GM03348 (cell line): Measurements from ENCODE around the gene FLNC.

Experiments
- DNase-seq: peaks from one replicate; pipeline ENCODE4 v3.0.0; 2012; ENCODE audit warnings: low spot score

The FLNC gene

DNA sequence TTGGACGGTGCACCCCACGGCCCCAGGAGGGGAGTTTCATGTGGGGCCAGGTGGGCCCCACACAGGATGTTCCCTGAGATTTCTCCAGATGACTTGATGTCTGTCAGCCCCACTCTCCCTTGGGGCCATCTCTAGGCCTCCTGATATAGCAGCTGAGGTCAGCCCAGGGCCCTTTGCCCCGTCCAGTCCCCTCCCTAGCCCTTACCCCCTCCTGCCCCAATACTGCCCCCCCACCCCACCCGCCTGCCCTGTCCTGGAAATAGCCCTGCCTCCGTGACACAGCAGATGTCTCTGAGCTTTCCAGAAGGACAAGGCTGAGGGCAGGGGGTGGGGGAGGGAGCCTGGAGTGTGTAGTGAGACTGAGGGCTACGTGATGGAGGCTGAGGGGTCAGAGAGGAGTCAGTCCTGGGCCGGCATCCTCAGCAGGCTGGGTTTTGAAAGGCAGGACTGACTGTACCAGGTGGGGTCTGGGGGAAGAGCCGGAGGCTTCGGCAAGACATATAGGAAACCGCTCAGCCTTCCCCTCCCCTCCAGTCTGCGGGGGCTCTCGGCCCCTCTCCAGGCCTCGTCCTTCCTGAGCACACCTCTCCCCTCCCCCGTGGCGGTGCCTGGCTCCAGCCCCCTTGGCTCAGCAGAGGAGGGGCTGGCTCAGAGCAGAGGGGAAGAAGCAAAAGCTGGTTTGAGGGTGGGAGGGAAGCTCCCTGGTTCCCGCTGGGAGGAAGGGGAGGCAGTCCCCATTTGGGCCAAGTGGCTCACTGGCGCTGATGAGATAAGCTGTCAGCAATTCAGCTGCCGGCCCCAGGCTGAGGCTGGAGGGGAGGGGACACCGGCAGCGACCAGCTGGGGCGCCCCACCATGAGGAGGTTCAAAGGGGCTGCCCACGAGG, 2.0 kb downstream of the FLNC start:
- DNase-seq = peak; percentile 62

DNA sequence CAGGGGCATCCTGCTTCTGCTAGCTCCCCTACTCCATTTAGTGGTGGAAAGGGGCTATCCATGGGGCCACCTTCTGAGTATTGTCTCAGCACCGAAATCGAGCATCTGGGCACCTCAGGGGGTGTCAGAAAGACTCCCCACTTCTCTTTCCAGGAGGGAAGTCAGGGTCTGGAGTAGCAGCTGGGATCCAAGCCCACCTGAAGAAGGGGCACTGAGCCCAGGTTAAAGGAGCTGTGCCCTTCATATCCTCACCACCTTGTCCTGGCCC, 2.6 kb downstream of the FLNC start:
- no peak for DNase-seq

DNA sequence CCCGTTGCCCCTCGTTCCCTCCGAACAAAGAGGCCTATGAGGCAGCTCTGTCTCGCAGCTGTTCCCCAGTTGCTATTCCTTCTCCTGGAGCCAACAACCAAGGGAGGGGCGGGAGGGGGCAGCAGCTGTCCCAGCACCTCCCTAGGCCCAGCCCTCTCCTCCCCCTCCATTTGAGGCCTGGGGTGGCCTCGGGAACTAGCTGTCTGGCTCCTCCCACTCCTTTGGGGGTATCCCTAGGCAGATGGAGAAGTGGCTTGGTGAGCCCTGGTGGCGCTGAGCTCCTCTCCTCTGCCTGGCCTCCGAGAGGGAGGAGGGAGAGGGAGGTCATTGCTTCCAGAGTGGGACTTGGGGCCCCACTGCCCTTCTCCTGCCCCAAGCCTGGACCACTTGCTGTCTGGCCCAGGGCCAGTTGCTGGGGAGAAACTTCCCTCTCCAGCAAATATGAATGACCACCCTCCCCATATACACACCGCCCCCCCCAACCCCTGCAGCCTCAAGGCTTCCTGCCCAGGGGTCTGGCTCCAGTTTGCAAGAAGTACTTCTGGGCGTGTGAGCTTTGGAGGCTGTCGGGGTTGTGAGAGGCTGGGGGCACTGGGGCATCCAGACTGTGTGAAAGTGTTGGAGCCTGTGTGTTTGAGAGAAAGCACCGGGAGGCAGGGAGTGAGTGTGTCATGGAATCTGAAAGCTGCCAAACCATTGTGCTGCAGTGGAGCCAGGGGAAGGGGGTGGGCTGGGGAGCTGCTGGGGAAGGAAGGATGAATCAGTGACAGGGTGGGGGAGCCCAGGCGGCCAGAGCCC, 3.1 kb downstream of the FLNC start:
- peak; percentile 88 for DNase-seq

DNA sequence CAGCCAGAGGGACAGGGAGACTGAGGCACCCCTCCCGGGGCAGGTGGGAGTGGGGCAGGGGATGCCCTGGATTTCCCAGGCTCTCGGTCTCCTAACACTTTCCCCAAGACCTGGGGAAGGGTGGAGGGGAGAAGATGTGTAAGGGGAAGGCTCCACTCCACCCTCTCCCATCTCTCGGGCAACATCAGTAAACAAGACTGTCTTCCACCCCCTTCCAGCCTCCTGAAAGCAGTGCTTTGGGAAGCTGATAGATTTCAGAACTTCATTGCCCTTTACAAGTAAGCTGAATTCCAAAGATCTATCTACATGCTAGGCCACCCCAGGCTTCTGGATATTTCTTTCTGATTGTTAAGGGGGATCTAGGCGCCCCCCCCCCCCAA, 3.7 kb downstream of the FLNC start:
- DNase-seq = no peak

- DNase-seq = no peak
Measured at GRCh38 chr7:128835231-128835751, 5.1 kb downstream of the FLNC start.

GRCh38 chr7:128835790-128836641, 5.8 kb downstream of the FLNC start:
- DNase-seq = peak; percentile 84

DNA sequence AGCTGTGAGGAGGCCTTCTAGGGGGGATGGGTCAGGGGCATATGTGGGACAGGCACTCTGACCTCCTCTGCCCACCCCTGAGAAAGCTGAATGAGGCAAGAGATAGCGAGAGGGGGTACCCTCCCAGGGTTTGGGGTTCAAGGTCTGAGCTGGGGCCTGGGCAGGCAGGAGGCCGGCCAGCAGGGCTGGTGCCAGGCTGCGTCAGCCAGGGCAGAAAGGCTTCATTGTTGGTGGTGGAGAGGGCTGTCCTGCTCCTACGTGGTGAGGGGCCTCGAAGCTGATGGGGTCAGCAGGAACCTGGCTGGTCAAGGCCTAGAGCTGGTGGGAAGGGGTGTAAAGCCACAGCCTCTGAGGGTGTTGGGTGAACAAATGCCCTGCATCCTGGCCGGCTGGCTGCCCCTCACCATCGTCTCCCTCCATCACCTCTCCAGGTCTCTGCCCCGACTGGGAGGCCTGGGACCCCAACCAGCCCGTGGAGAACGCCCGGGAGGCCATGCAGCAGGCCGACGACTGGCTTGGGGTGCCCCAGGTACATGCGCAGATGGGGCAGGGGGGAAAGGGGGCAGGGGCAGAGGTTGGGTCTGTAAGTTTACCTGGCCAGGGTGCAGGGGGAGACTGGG, 6.6 kb downstream of the FLNC start:
- DNase-seq = no peak

- DNase-seq = no peak
Measured at GRCh38 chr7:128837521-128837921, 7.3 kb downstream of the FLNC start.

GRCh38 chr7:128838109-128838779, 8.0 kb downstream of the FLNC start:
- no peak for DNase-seq

DNA sequence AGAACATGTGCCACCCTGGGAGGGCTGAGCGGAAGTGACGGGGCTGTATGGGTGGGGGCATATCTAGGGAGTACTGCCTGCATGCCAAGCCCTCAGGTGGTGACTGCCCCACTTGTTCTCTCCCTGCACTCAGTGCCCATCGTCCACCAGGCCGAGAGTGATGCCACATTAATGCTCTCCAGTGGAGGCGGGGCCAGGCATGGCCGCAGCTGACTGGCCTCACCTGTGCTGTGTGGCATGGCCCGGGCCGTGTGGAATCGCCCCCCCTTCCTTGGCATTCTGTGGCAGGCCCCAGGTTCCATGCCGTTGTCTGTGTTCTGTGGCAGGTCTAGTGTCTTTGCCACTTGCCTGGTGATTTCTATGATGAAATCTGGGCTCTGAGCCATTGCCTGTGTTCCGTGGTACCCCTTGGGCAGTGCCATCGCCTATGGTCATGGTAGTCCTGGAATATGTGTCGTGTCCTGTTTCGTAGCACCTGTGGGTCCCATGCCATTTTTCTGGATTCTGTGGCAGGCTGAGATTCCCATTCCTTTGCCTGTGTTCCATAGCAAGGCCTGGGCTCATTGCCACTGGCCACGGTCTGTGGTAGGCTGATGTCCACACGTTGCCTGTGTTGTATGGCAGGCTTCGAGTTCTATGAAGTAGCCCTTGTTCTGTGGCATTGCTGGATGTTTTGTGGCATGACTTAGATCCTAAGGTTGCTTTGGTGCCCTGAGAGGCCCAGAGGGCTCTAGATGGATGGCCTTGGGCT, 8.9 kb downstream of the FLNC start:
- DNase-seq = no peak

GRCh38 chr7:128839751-128840177, 9.6 kb downstream of the FLNC start:
- DNase-seq = no peak

DNA sequence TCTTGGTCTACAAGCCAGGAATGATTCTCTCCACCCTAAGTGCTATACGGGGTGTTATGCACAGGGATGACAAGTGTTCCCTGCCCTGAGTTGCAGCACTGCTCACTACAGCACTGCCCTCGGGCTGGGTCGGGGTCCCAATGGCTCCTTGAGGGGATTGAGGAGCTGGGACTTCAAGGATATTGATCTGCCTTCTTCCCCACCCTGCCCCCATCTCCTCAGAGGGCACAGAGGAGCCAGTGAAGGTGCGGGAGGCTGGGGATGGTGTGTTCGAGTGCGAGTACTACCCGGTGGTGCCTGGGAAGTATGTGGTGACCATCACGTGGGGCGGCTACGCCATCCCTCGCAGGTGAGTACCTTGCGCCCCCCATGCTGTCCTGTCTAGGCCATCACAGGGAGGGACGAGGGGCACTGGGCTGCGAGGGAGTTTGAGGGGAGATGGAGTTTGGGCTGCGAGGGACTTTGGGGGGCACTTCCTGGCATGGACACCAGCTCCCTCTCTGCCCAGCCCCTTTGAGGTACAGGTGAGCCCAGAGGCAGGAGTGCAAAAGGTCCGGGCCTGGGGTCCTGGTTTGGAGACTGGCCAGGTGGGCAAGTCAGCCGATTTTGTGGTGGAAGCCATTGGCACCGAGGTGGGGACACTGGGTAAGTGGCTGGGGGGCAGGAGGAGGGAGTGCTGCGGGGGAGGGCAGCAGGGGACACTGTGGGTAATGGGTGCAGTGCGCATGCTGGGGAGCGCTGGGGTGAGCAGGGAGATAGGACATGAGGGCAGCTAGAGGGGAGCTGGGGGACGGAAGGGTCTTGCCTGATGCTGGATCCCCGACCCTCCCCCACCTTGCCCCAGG, 10.3 kb downstream of the FLNC start:
- no peak for DNase-seq

GRCh38 chr7:128841171-128841690, 11.0 kb downstream of the FLNC start:
- DNase-seq = no peak

DNA sequence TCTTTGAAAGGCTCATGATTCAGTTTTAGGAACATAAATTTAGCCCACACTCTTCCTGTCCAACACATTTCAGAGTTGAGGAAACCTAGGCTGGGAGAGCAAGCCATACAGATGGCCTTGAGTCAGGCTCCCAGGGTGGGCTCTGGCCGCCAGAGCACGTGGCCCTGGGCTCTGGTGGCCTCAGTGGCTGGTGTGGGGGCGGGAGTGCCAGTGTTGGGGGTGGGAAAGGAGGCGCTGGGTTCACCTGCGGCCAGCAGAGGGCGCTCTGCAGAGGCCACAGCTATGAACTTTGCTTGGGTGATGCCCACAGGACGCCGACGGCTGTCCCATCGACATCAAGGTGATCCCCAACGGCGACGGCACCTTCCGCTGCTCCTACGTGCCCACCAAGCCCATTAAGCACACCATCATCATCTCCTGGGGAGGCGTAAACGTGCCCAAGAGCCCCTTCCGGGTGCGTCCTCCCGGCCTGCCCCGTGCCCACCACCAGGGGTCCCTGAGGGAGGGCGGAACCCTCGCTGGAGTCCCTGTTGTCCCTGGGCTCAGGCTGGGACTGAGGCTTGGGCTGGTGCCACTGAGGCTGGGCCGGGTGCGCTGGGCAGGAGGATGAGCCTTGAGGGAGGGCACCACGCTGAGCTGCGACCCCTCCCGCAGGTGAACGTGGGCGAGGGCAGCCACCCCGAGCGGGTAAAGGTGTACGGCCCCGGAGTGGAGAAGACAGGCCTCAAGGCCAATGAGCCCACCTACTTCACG, 11.9 kb downstream of the FLNC start:
- DNase-seq = peak; percentile 79

GRCh38 chr7:128842674-128843641, 12.8 kb downstream of the FLNC start:
- no peak for DNase-seq

DNA sequence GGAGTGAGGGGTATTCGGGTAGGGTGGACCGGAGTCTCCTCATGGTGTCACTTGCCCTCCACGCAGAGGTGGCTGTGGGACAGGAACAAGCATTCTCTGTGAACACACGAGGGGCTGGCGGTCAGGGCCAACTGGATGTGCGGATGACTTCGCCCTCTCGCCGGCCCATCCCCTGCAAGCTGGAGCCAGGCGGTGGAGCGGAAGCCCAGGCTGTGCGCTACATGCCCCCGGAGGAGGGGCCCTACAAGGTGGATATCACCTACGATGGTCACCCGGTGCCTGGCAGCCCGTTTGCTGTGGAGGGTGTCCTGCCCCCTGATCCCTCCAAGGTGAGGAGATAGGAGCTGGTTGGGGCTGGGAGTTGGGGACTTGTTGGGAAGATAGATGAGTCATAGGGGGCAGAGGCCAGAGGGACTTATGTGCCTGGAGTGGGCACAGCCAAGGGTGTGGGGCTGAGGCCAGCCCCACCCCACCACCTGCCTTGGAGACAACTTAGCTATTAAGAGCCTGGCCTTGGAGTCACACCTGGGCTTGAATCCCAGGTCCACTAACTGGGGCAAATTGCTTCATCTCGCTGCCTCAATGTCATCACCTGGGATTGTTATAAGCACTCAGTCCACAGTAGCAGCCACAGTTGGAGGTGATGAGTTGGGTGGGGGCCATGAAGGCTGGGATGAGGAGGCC, 13.9 kb downstream of the FLNC start:
- DNase-seq = no peak

DNA sequence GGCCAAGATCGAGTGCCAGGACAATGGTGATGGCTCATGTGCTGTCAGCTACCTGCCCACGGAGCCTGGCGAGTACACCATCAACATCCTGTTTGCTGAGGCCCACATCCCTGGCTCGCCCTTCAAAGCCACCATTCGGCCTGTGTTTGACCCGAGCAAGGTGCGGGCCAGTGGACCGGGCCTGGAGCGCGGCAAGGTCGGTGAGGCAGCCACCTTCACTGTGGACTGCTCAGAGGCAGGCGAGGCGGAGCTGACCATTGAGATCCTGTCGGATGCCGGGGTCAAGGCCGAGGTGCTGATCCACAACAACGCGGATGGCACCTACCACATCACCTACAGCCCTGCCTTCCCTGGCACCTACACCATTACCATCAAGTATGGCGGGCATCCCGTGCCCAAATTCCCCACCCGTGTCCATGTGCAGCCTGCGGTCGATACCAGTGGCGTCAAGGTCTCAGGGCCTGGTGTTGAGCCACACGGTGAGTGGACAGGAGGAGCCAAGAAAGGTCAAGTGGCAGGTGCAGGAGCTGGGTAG, 14.6 kb downstream of the FLNC start:
- no peak for DNase-seq
